ENCODE results near the gene SCGB2A2. TPM values are rescaled to one million over a fixed set of nuclear protein-coding genes. Genes with fewer than 3 reads are reported as not detected.

The SCGB2A2 gene
- total and polyA plus RNA-seq, 9 of the 15 experiments (the other 6 are each of a cell fraction or from before 2014, with no cell fraction given): not detected

Other genes with a start within 250 kb of the SCGB2A2 start
- 51.4 and 59.4 TPM in 2 replicates for gene INCENP, start 146.1 kb upstream of the SCGB2A2 start, total RNA-seq (2014; rRNA removed)
- 25.0 and 35.2 TPM in 2 replicates for gene INCENP, start 146.1 kb upstream of the SCGB2A2 start, total RNA-seq (2014; rRNA removed; fragmentation: Illumina TruSeq; extraction: Trizol)
- 28.2 and 29.9 TPM in 2 replicates for gene INCENP, start 146.1 kb upstream of the SCGB2A2 start, total RNA-seq (2015; rRNA removed; fragmentation: Illumina TruSeq; extraction: Trizol)
- 78.1 and 97.9 TPM in 2 replicates for gene INCENP, start 146.1 kb upstream of the SCGB2A2 start, total RNA-seq (2021)
- 25.2 and 37.0 TPM in 2 replicates for gene INCENP, start 146.1 kb upstream of the SCGB2A2 start, polyA plus RNA-seq (2011; rRNA removed)
- 40.9 and 52.0 TPM in 2 replicates for gene INCENP, start 146.1 kb upstream of the SCGB2A2 start, polyA plus RNA-seq (2014; fragmentation: Illumina TruSeq; extraction: Trizol)
- 1 to 10 TPM; 1.1 to 3.3 TPM for gene INCENP, start 146.1 kb upstream of the SCGB2A2 start, polyA plus RNA-seq (2014; fragmentation: Nextera tagmentation; extraction: Ambion mirVana)
- gene INCENP, start 146.1 kb upstream of the SCGB2A2 start, polyA plus RNA-seq (2014; rRNA removed): 41.9 and 46.4 TPM in 2 replicates
- gene SCGB1D1, start 79.9 kb upstream of the SCGB2A2 start, total RNA-seq (2014; rRNA removed): not detected in 2 replicates
- gene SCGB1D1, start 79.9 kb upstream of the SCGB2A2 start, total RNA-seq (2014; rRNA removed; fragmentation: Illumina TruSeq; extraction: Trizol): not detected in 2 replicates
- not detected in 2 replicates for gene SCGB1D1, start 79.9 kb upstream of the SCGB2A2 start, total RNA-seq (2015; rRNA removed; fragmentation: Illumina TruSeq; extraction: Trizol)
- not detected in 2 replicates for gene SCGB1D1, start 79.9 kb upstream of the SCGB2A2 start, total RNA-seq (2021)
- not detected in 2 replicates for gene SCGB1D1, start 79.9 kb upstream of the SCGB2A2 start, polyA plus RNA-seq (2011; rRNA removed)
- gene SCGB1D1, start 79.9 kb upstream of the SCGB2A2 start, polyA plus RNA-seq (2014; fragmentation: Illumina TruSeq; extraction: Trizol): not detected in 2 replicates
- not detected for gene SCGB1D1, start 79.9 kb upstream of the SCGB2A2 start, polyA plus RNA-seq (2014; fragmentation: Nextera tagmentation; extraction: Ambion mirVana)
- not detected in 2 replicates for gene SCGB1D1, start 79.9 kb upstream of the SCGB2A2 start, polyA plus RNA-seq (2014; rRNA removed)
- gene SCGB2A1, start 61.5 kb upstream of the SCGB2A2 start, total RNA-seq (2014; rRNA removed): not detected in 2 replicates
- gene SCGB2A1, start 61.5 kb upstream of the SCGB2A2 start, total RNA-seq (2014; rRNA removed; fragmentation: Illumina TruSeq; extraction: Trizol): not detected in 2 replicates
- not detected in 2 replicates for gene SCGB2A1, start 61.5 kb upstream of the SCGB2A2 start, total RNA-seq (2015; rRNA removed; fragmentation: Illumina TruSeq; extraction: Trizol)
- gene SCGB2A1, start 61.5 kb upstream of the SCGB2A2 start, total RNA-seq (2021): not detected in 2 replicates
- not detected in 2 replicates for gene SCGB2A1, start 61.5 kb upstream of the SCGB2A2 start, polyA plus RNA-seq (2011; rRNA removed)
- gene SCGB2A1, start 61.5 kb upstream of the SCGB2A2 start, polyA plus RNA-seq (2014; fragmentation: Illumina TruSeq; extraction: Trizol): not detected in 2 replicates
- gene SCGB2A1, start 61.5 kb upstream of the SCGB2A2 start, polyA plus RNA-seq (2014; fragmentation: Nextera tagmentation; extraction: Ambion mirVana): not detected
- gene SCGB2A1, start 61.5 kb upstream of the SCGB2A2 start, polyA plus RNA-seq (2014; rRNA removed): not detected in 2 replicates
- not detected in 2 replicates for gene SCGB1D2, start 27.9 kb upstream of the SCGB2A2 start, total RNA-seq (2014; rRNA removed)
- not detected in 2 replicates for gene SCGB1D2, start 27.9 kb upstream of the SCGB2A2 start, total RNA-seq (2014; rRNA removed; fragmentation: Illumina TruSeq; extraction: Trizol)
- not detected in 2 replicates for gene SCGB1D2, start 27.9 kb upstream of the SCGB2A2 start, total RNA-seq (2015; rRNA removed; fragmentation: Illumina TruSeq; extraction: Trizol)
- gene SCGB1D2, start 27.9 kb upstream of the SCGB2A2 start, total RNA-seq (2021): not detected in 2 replicates
- not detected in 2 replicates for gene SCGB1D2, start 27.9 kb upstream of the SCGB2A2 start, polyA plus RNA-seq (2011; rRNA removed)
- gene SCGB1D2, start 27.9 kb upstream of the SCGB2A2 start, polyA plus RNA-seq (2014; fragmentation: Illumina TruSeq; extraction: Trizol): not detected in 2 replicates
- not detected for gene SCGB1D2, start 27.9 kb upstream of the SCGB2A2 start, polyA plus RNA-seq (2014; fragmentation: Nextera tagmentation; extraction: Ambion mirVana)
- gene SCGB1D2, start 27.9 kb upstream of the SCGB2A2 start, polyA plus RNA-seq (2014; rRNA removed): not detected in 2 replicates
- not detected in 2 replicates for gene SCGB1D4, start 28.9 kb downstream of the SCGB2A2 start, total RNA-seq (2014; rRNA removed)
- not detected in 2 replicates for gene SCGB1D4, start 28.9 kb downstream of the SCGB2A2 start, total RNA-seq (2014; rRNA removed; fragmentation: Illumina TruSeq; extraction: Trizol)
- not detected in 2 replicates for gene SCGB1D4, start 28.9 kb downstream of the SCGB2A2 start, total RNA-seq (2015; rRNA removed; fragmentation: Illumina TruSeq; extraction: Trizol)
- not detected in 2 replicates for gene SCGB1D4, start 28.9 kb downstream of the SCGB2A2 start, total RNA-seq (2021)
- not detected in 2 replicates for gene SCGB1D4, start 28.9 kb downstream of the SCGB2A2 start, polyA plus RNA-seq (2011; rRNA removed)
- gene SCGB1D4, start 28.9 kb downstream of the SCGB2A2 start, polyA plus RNA-seq (2014; fragmentation: Illumina TruSeq; extraction: Trizol): not detected in 2 replicates
- gene SCGB1D4, start 28.9 kb downstream of the SCGB2A2 start, polyA plus RNA-seq (2014; fragmentation: Nextera tagmentation; extraction: Ambion mirVana): not detected
- not detected in 2 replicates for gene SCGB1D4, start 28.9 kb downstream of the SCGB2A2 start, polyA plus RNA-seq (2014; rRNA removed)
- 18.0 and 23.0 TPM in 2 replicates for gene ASRGL1, start 67.3 kb downstream of the SCGB2A2 start, total RNA-seq (2014; rRNA removed)
- gene ASRGL1, start 67.3 kb downstream of the SCGB2A2 start, total RNA-seq (2014; rRNA removed; fragmentation: Illumina TruSeq; extraction: Trizol): 10.7 and 11.2 TPM in 2 replicates
- 9.2 and 9.8 TPM in 2 replicates for gene ASRGL1, start 67.3 kb downstream of the SCGB2A2 start, total RNA-seq (2015; rRNA removed; fragmentation: Illumina TruSeq; extraction: Trizol)
- 15.9 and 18.3 TPM in 2 replicates for gene ASRGL1, start 67.3 kb downstream of the SCGB2A2 start, total RNA-seq (2021)
- 10.9 and 17.4 TPM in 2 replicates for gene ASRGL1, start 67.3 kb downstream of the SCGB2A2 start, polyA plus RNA-seq (2011; rRNA removed)
- 8.7 and 9.9 TPM in 2 replicates for gene ASRGL1, start 67.3 kb downstream of the SCGB2A2 start, polyA plus RNA-seq (2014; fragmentation: Illumina TruSeq; extraction: Trizol)
- gene ASRGL1, start 67.3 kb downstream of the SCGB2A2 start, polyA plus RNA-seq (2014; fragmentation: Nextera tagmentation; extraction: Ambion mirVana): 1 to 10 TPM; 3.1 to 4.3 TPM
- gene ASRGL1, start 67.3 kb downstream of the SCGB2A2 start, polyA plus RNA-seq (2014; rRNA removed): 13.0 and 14.4 TPM in 2 replicates
- gene SCGB1A1, start 148.9 kb downstream of the SCGB2A2 start, total RNA-seq (2014; rRNA removed): not detected in 2 replicates
- gene SCGB1A1, start 148.9 kb downstream of the SCGB2A2 start, total RNA-seq (2014; rRNA removed; fragmentation: Illumina TruSeq; extraction: Trizol): not detected in 2 replicates
- not detected in 2 replicates for gene SCGB1A1, start 148.9 kb downstream of the SCGB2A2 start, total RNA-seq (2015; rRNA removed; fragmentation: Illumina TruSeq; extraction: Trizol)
- gene SCGB1A1, start 148.9 kb downstream of the SCGB2A2 start, total RNA-seq (2021): 0.55 and 1.1 TPM in 2 replicates
- gene SCGB1A1, start 148.9 kb downstream of the SCGB2A2 start, polyA plus RNA-seq (2011; rRNA removed): not detected in 2 replicates
- gene SCGB1A1, start 148.9 kb downstream of the SCGB2A2 start, polyA plus RNA-seq (2014; fragmentation: Illumina TruSeq; extraction: Trizol): not detected in 2 replicates
- not detected for gene SCGB1A1, start 148.9 kb downstream of the SCGB2A2 start, polyA plus RNA-seq (2014; fragmentation: Nextera tagmentation; extraction: Ambion mirVana)
- gene SCGB1A1, start 148.9 kb downstream of the SCGB2A2 start, polyA plus RNA-seq (2014; rRNA removed): not detected in 2 replicates

Measured in K562 (cell line).